ENCODE results near the gene ACSL5. TPM values are rescaled to one million over a fixed set of nuclear protein-coding genes. Genes with fewer than 3 reads are reported as not detected.

Gene ACSL5
- total and polyA plus RNA-seq, 2 of the 8 experiments (the other 6 are each of a cell fraction or from before 2014, with no cell fraction given), result not detected

GRCh38 chr10:112363696-112364688 is 9.9 kb upstream of the ACSL5 start:
- no peak overlapping the region for H2AK5ac ChIP-seq (ENCODE audit: low read depth, low read length)
- FAIRE-seq, result no peak
- no peak overlapping the region for H2AFZ ChIP-seq (ENCODE audit: low read length)
- no peak overlapping the region for H2BK15ac ChIP-seq (ENCODE audit: low read length)
- no peaks in the 10 kb centered on the region for H3K4me1 ChIP-seq (replicated peaks in 1 of 4; ENCODE audit: control insufficient read depth in 3 of 4, insufficient read depth in 4 of 4, low read length in 3 of 4)
- H4K8ac ChIP-seq (ENCODE audit: extremely low read depth, insufficient read depth, low read length), result no peak overlapping the region; the same call in 1 of the 2 replicates
- H2BK20ac ChIP-seq (ENCODE audit: low read length), result no peak overlapping the region
- H3K79me2 ChIP-seq (ENCODE audit: control insufficient read depth in 1 of 2, insufficient read depth in 2 of 2, low read length in 2 of 2), result no peaks in the 10 kb centered on the region
- H4K20me1 ChIP-seq (replicated peaks in 1 of 2; ENCODE audit: control insufficient read depth in 1 of 2, insufficient read depth in 2 of 2, low read length in 2 of 2), result no peaks in the 10 kb centered on the region
- POLR2A ChIA-PET (ENCODE audit: partially characterized antibody), result no interaction called here
- H3K4me2 ChIP-seq (ENCODE audit: insufficient read depth in 1 of 2, low read depth in 2 of 2, low read length in 2 of 2), result no peak overlapping the region
- no peaks in the 10 kb centered on the region for H3K9me3 ChIP-seq (ENCODE audit: insufficient read depth in 2 of 2, low read depth in 1 of 2, low read length in 1 of 2)
- no peaks in the 10 kb centered on the region for H3K36me3 ChIP-seq (ENCODE audit: control insufficient read depth in 2 of 4, insufficient read depth in 4 of 4, low read length in 3 of 4)
- CTCF ChIA-PET (ENCODE audit: partially characterized antibody), result interaction anchor here (0.6 to 3.1 kb wide), 11 partner anchors 10 to 109 kb away, joined by 3 to 8 read pairs (median 3); partner anchors contain the start of gene ACSL5
- H3K14ac ChIP-seq (ENCODE audit: insufficient read length), result no peak overlapping the region
- H3K4ac ChIP-seq (replicated peaks; ENCODE audit: insufficient read length, low read depth, low read length), result no peak overlapping the region
- no peak overlapping the region for H4K5ac ChIP-seq (ENCODE audit: insufficient read length, low read depth, low read length)
- no peak overlapping the region for H3K27ac ChIP-seq (ENCODE audit: low read depth, low read length)
- H2BK12ac ChIP-seq (ENCODE audit: low read depth, low read length), result no peak overlapping the region
- DNase-seq (ENCODE audit: low read depth in 1 of 2, low spot score in 2 of 2), result no peak
- WGBS, 2 experiments (ENCODE audit: extremely low coverage in 1 of 2, insufficient coverage in 1 of 2, insufficient read length in 1 of 2, insufficient replicate concordance in 2 of 2, low coverage in 1 of 2, low lambda C conversion rate in 2 of 2, missing lambda C conversion rate in 1 of 2), result 90% methylated on average over 21 of the region's 22 CpGs; no CpG with 5 or more reads in 1 of the 2 experiments
- no peaks in the 10 kb centered on the region for H3K79me1 ChIP-seq (ENCODE audit: low read depth, low read length)
- H2BK120ac ChIP-seq (replicated peaks; ENCODE audit: low read depth, low read length), result no peak overlapping the region
- H3K27me3 ChIP-seq (replicated peaks in 1 of 4; ENCODE audit: control insufficient read depth in 3 of 4, extremely low read depth in 1 of 4, insufficient read depth in 3 of 4, low read length in 3 of 4), result peaks cover 0 to 3% (median under 1%) of the 10 kb centered on the region in 4 experiments; a peak in 4 of 7 replicates
- H4K91ac ChIP-seq (replicated peaks; ENCODE audit: insufficient read length, low read length), result no peak overlapping the region
- no peak for TF ChIP-seq EP300 (IDR thresholded peaks at IDR 0.05; ENCODE audit: borderline replicate concordance in 1 of 2, low read depth in 2 of 2, low read length in 2 of 2)
- H3K56ac ChIP-seq (replicated peaks; ENCODE audit: insufficient read length, low read depth, low read length), result no peak overlapping the region
- H2BK5ac ChIP-seq (ENCODE audit: low read depth, low read length), result no peak overlapping the region
- no peak overlapping the region for H3K23ac ChIP-seq (ENCODE audit: insufficient read length)
- no peak overlapping the region for H3K4me3 ChIP-seq (ENCODE audit: extremely low read depth in 1 of 4, insufficient read depth in 2 of 4, low read depth in 3 of 4, low read length in 4 of 4)
- no peak overlapping the region for H3K9ac ChIP-seq (replicated peaks in 1 of 4; ENCODE audit: extremely low read depth in 1 of 4, low read depth in 3 of 4, low read length in 3 of 4)
- H3K23me2 ChIP-seq (ENCODE audit: low read depth, low read length), result no peaks in the 10 kb centered on the region
- H3K18ac ChIP-seq (ENCODE audit: extremely low read depth, low read length), result no peak overlapping the region
